LNCAP (cell line): ENCODE data around the gene ADAM22.

Source experiments
- CTCF ChIP-seq: fragments of 450-650 bp; IDR thresholded peaks from 2 replicates; pipeline ENCODE4 v1.5.1; 2017; ENCODE audit warnings: mild to moderate bottlenecking

Gene ADAM22

DNA sequence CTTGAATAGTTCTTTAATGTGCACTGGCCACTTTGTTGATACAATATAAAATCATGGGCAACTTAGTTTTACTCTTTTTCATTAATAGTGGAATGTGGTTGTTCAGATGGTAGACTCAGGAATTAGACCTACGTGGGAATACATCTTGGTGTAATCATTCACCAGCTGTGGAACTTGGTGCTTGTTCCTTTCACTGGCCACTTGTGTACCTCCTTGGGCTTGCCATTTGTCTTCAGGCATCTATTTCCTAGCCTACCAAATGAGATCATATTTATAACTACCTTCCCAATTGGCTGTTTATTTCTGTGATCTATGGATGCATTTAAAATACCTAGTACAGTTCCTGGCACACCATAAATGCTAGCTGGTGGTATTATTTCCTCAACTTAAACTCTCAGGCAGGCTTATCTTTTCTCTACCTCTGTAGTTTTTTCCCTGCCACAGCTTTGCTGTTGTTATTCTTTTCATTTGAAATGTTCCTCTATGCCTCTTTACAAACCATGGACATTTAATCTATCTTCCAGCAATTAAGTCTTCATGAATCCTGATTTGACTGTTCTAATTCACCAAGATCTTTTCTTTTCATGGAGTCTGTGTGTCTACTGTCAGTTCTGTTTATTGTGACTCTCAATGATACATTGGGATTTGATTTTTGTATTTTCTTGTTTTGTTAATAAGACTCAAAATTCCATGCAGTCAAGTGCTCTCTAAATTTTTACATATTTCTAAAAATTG, 113.0 kb downstream of the ADAM22 start:
- TF ChIP-seq CTCF: no peak

GRCh38 chr7:88057655-88058054, 123.6 kb downstream of the ADAM22 start:
- no peak for TF ChIP-seq CTCF

- no peak for TF ChIP-seq CTCF
Measured at GRCh38 chr7:88062238-88062637, 128.2 kb downstream of the ADAM22 start.

GRCh38 chr7:88069093-88069492, 135.0 kb downstream of the ADAM22 start:
- no peak for TF ChIP-seq CTCF

DNA sequence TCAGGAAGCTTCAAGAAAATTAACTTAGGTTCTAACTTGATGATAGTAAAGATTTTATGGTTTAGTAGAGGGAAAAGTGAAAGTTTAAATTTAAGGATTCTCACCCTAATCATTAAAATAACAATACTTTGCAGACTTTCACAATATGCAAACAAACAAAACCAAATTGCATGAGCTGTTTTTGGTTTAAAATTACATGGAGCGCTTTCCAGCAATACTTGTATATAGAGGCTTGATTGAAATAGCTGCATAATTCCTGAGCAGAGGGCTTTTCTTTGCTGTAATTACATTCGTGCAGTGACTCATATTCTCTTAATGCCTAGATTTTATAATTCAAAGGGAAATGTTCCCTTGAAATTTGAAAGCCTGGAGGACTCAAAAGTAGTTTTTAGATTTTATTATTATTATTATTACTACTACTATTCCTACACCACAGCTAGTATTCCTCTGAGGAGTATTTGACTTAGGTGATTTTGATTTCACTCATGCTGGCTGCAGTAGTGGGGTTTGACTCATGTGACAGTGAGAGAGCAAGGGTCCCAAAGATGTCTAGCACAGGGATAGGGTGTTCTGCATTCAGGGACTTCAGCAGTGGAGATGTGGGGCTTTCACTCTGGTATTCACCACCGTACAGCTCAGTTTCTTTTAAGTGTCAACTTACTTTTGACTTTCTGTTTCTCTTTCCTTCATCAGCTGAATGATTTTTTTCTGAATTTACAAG, 138.1 kb downstream of the ADAM22 start:
- TF ChIP-seq CTCF: no peak

- no peak for TF ChIP-seq CTCF
Measured at GRCh38 chr7:88072715-88073055, 138.6 kb downstream of the ADAM22 start.

DNA sequence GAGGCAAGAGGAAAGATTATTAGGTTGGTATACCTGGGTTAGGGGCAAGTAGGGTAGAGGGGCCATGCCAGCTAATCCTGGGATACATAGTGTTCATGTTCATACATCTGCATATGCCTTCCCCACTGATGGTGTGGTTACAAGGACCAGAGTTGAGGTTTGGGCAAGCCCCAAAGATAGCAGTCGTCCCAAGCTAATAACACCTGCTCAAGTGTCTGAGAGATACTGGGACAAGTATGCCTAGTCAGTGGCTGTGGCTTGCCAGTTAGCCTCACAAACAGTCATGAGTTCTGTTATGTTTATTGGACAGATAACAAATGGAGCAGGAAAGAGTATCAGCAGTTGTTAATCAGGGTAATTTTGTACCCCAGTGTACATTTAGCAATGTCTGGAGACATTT, 139.6 kb downstream of the ADAM22 start:
- no peak for TF ChIP-seq CTCF
